BLaER1 treated with 17β-estradiol and CSF1 and Interleukin-3, amounts not matched to agents 10 nM and 100 nM (cell line): ENCODE data around the gene CHST3.
A peak's percentile ranks its signal among the peaks of the same experiment; 100 is the strongest.

Experiments
- H3K27ac ChIP-seq, 11 experiments: shearing (Covaris generic); formaldehyde crosslinking; 2 replicates each; pipeline ENCODE4 v1.8.1; 2022
- H3K27me3 ChIP-seq, 11 experiments: shearing (Covaris generic); formaldehyde crosslinking; 2 replicates each; pipeline ENCODE4 v1.8.1; 2022
- H3K36me3 ChIP-seq, 11 experiments: shearing (Covaris generic); formaldehyde crosslinking; 2 replicates each; pipeline ENCODE4 v1.8.1; 2022
- H3K4me1 ChIP-seq, 10 experiments: shearing (Covaris generic); formaldehyde crosslinking; 2 replicates each; pipeline ENCODE4 v1.8.1; 2022
- H3K4me2 ChIP-seq, 11 experiments: shearing (Covaris generic); formaldehyde crosslinking; 2 replicates each; pipeline ENCODE4 v1.8.1; 2022
- H3K4me3 ChIP-seq, 10 experiments: shearing (Covaris generic); formaldehyde crosslinking; 2 replicates each; pipeline ENCODE4 v1.8.1; 2022
- H3K9ac ChIP-seq, 11 experiments: shearing (Covaris generic); formaldehyde crosslinking; 2 replicates each; pipeline ENCODE4 v1.8.1; 2022
- H3K9me3 ChIP-seq, 11 experiments: shearing (Covaris generic); formaldehyde crosslinking; replicated peaks in 1 of 11; 2 replicates each; pipeline ENCODE4 v1.8.1; 2022
- H4K20me1 ChIP-seq, 11 experiments: shearing (Covaris generic); formaldehyde crosslinking; 2 replicates each; pipeline ENCODE4 v1.8.1; 2022
- Cebpa-rat ChIP-seq, 11 experiments: shearing (Covaris generic); IDR thresholded peaks; 2 replicates each; pipeline ENCODE4 v1.8.1; 2022

Gene CHST3

GRCh38 chr10:72050873-72051272 lies 86.7 kb downstream of the CHST3 start:
- Histone ChIP-seq H4K20me1 (no peaks in the 10 kb centered on the region), H3K9me3 (peaks cover 0 to 15% (median 4%) of the 10 kb centered on the region in 11 experiments; a peak in 7 of 22 replicates), H3K36me3 (no peaks in the 10 kb centered on the region), H3K27me3 (no peaks in the 10 kb centered on the region), H3K4me3 (no peak overlapping the region), H3K4me2 (peak overlapping the region in 1 of 11 experiments; percentile 12; a peak in 1 of 22 replicates), H3K27ac (no peak overlapping the region), H3K4me1 (peaks cover 0 to 12% (median 7%) of the 10 kb centered on the region in 10 experiments; a peak in 8 of 20 replicates), H3K9ac (no peak overlapping the region)
- no peak for TF ChIP-seq Cebpa-rat (IDR thresholded peaks at IDR 0.05)

- Histone ChIP-seq H3K36me3 (no peaks in the 10 kb centered on the region), H3K27me3 (no peaks in the 10 kb centered on the region), H3K27ac (no peak overlapping the region), H3K4me3 (no peak overlapping the region), H3K9me3 (peaks cover 0 to 8% (median 4%) of the 10 kb centered on the region in 11 experiments; a peak in 6 of 22 replicates), H3K9ac (no peak overlapping the region), H3K4me2 (no peak overlapping the region), H4K20me1 (no peaks in the 10 kb centered on the region), H3K4me1 (peaks cover 0 to 12% (median 10%) of the 10 kb centered on the region in 10 experiments; a peak in 15 of 20 replicates)
- TF ChIP-seq Cebpa-rat (IDR thresholded peaks at IDR 0.05), result no peak
Measured at GRCh38 chr10:72053690-72054089, 89.5 kb downstream of the CHST3 start.

GRCh38 chr10:72056113-72056512 lies 91.9 kb downstream of the CHST3 start:
- no peak for TF ChIP-seq Cebpa-rat (IDR thresholded peaks at IDR 0.05)
- no peaks in the 10 kb centered on the region for H3K9me3 ChIP-seq
- H3K4me3 ChIP-seq, result no peak overlapping the region
- H4K20me1 ChIP-seq, result no peaks in the 10 kb centered on the region
- no peaks in the 10 kb centered on the region for H3K36me3 ChIP-seq
- no peak overlapping the region for H3K27ac ChIP-seq
- H3K27me3 ChIP-seq, result no peaks in the 10 kb centered on the region; a peak in 1 of 22 replicates
- peaks cover 4 to 28% (median 21%) of the 10 kb centered on the region in 10 experiments; a peak in 18 of 20 replicates for H3K4me1 ChIP-seq
- H3K9ac ChIP-seq, result no peak overlapping the region
- H3K4me2 ChIP-seq, result no peak overlapping the region

GRCh38 chr10:72056932-72057751 lies 92.9 kb downstream of the CHST3 start:
- TF ChIP-seq Cebpa-rat (IDR thresholded peaks at IDR 0.05), result no peak
- no peaks in the 10 kb centered on the region for H3K9me3 ChIP-seq
- H4K20me1 ChIP-seq, result no peaks in the 10 kb centered on the region
- peaks cover 4 to 36% (median 30%) of the 10 kb centered on the region in 10 experiments; a peak in 18 of 20 replicates for H3K4me1 ChIP-seq
- no peak overlapping the region for H3K4me3 ChIP-seq
- H3K4me2 ChIP-seq, result no peak overlapping the region
- H3K36me3 ChIP-seq, result no peaks in the 10 kb centered on the region
- no peak overlapping the region for H3K9ac ChIP-seq
- no peak overlapping the region for H3K27ac ChIP-seq
- H3K27me3 ChIP-seq, result no peaks in the 10 kb centered on the region; a peak in 1 of 22 replicates

- TF ChIP-seq Cebpa-rat (IDR thresholded peaks at IDR 0.05), result no peak
- H3K9ac ChIP-seq, result no peak overlapping the region
- H3K27me3 ChIP-seq, result no peaks in the 10 kb centered on the region; a peak in 1 of 22 replicates
- H3K36me3 ChIP-seq, result no peaks in the 10 kb centered on the region
- H3K9me3 ChIP-seq, result no peaks in the 10 kb centered on the region
- H3K4me1 ChIP-seq, result peaks cover 4 to 36% (median 30%) of the 10 kb centered on the region in 10 experiments; a peak in 18 of 20 replicates
- no peak overlapping the region for H3K4me3 ChIP-seq
- H3K4me2 ChIP-seq, result peak overlapping the region in 8 of 11 experiments; percentile 60 to 89 (median 80); a peak in 12 of 22 replicates
- no peaks in the 10 kb centered on the region for H4K20me1 ChIP-seq
- H3K27ac ChIP-seq, result no peak overlapping the region
Measured at GRCh38 chr10:72058347-72058898, 94.2 kb downstream of the CHST3 start.

- Histone ChIP-seq H4K20me1 (no peaks in the 10 kb centered on the region), H3K4me3 (no peak overlapping the region), H3K27ac (no peak overlapping the region), H3K9me3 (no peaks in the 10 kb centered on the region), H3K4me1 (peaks cover 4 to 36% (median 30%) of the 10 kb centered on the region in 10 experiments; a peak in 18 of 20 replicates), H3K27me3 (no peaks in the 10 kb centered on the region; a peak in 1 of 22 replicates), H3K4me2 (peak overlapping the region; percentile 3 to 89 (median 71); a peak in 20 of 22 replicates), H3K36me3 (no peaks in the 10 kb centered on the region), H3K9ac (peak overlapping the region in 3 of 11 experiments; percentile 1 to 59 (median 3); a peak in 2 of 22 replicates)
- no peak for TF ChIP-seq Cebpa-rat (IDR thresholded peaks at IDR 0.05)
Measured at GRCh38 chr10:72058989-72059842, 95.0 kb downstream of the CHST3 start.

- no peaks in the 10 kb centered on the region for H4K20me1 ChIP-seq
- no peak overlapping the region for H3K27ac ChIP-seq
- H3K9ac ChIP-seq, result peak overlapping the region in 1 of 11 experiments; percentile 59; a peak in 2 of 22 replicates
- no peak overlapping the region for H3K4me3 ChIP-seq
- no peaks in the 10 kb centered on the region for H3K36me3 ChIP-seq
- H3K27me3 ChIP-seq, result no peaks in the 10 kb centered on the region; a peak in 1 of 22 replicates
- no peaks in the 10 kb centered on the region for H3K9me3 ChIP-seq
- H3K4me2 ChIP-seq, result peak overlapping the region in 10 of 11 experiments; percentile 17 to 89 (median 74); a peak in 18 of 22 replicates
- H3K4me1 ChIP-seq, result peaks cover 4 to 33% (median 29%) of the 10 kb centered on the region in 10 experiments; a peak in 18 of 20 replicates
- no peak for TF ChIP-seq Cebpa-rat (IDR thresholded peaks at IDR 0.05)
Measured at GRCh38 chr10:72059843-72060822, 95.9 kb downstream of the CHST3 start.

GRCh38 chr10:72061491-72061890 lies 97.3 kb downstream of the CHST3 start:
- Histone ChIP-seq H3K4me1 (peaks cover 4 to 33% (median 29%) of the 10 kb centered on the region in 10 experiments; a peak in 17 of 20 replicates), H3K27ac (no peak overlapping the region), H3K4me2 (peak overlapping the region in 9 of 11 experiments; percentile 4 to 56 (median 48); a peak in 14 of 22 replicates), H3K36me3 (no peaks in the 10 kb centered on the region), H4K20me1 (no peaks in the 10 kb centered on the region), H3K9me3 (no peaks in the 10 kb centered on the region), H3K27me3 (no peaks in the 10 kb centered on the region; a peak in 1 of 22 replicates), H3K4me3 (no peak overlapping the region), H3K9ac (0 out of 22 replicates have a peak overlapping the region, but pooled peaks of 2 of the 11 experiments have one; percentile 3 to 4)
- no peak for TF ChIP-seq Cebpa-rat (IDR thresholded peaks at IDR 0.05)
